Gastrocnemius medialis (tissue), 4 donors: ENCODE measurements around the gene NHLRC4. TPM values are rescaled to one million over a fixed set of nuclear protein-coding genes. Genes with fewer than 3 reads are reported as not detected.

Experiments
- ATAC-seq, 2 donors: fragments of 150-250 bp; one replicate each; pipeline ENCODE4 v1.9.1; 2016
- DNase-seq, 2 donors: peaks; one replicate each; pipeline ENCODE4 v3.0.0-alpha.2; 2019
- H3K27ac ChIP-seq, 4 donors: fragments of 200-600 bp; sonication (generic); 1 replicate in 1 of 4; 2 replicates in 3 of 4; pipeline ENCODE4 v1.5.1; 2016 to 2018; ENCODE audit warnings: mild to moderate bottlenecking in 2 of 4, moderate library complexity in 1 of 4
- H3K27me3 ChIP-seq, 3 donors: fragments of 200-600 bp; sonication (generic) in 2 of 3; 1 replicate in 1 of 3; 2 replicates in 2 of 3; pipeline versions ENCODE4 v1.5.1 to v1.6.0; 2016 to 2019; ENCODE audit warnings: mild to moderate bottlenecking in 1 of 3, moderate library complexity in 1 of 3
- H3K36me3 ChIP-seq, 2 donors: fragments of 200-600 bp; sonication (generic) in 1 of 2; one replicate each; pipeline ENCODE4 v1.5.1; 2017 to 2018
- H3K4me1 ChIP-seq, 2 donors: fragments of 200-600 bp; sonication (generic) in 1 of 2; one replicate each; pipeline ENCODE4 v1.5.1; 2016 to 2017; ENCODE audit warnings: mild to moderate bottlenecking in 2 of 2
- H3K4me3 ChIP-seq, 4 donors: fragments of 200-600 bp; sonication (generic) in 3 of 4; 1 replicate in 1 of 4; 2 replicates in 3 of 4; pipeline ENCODE4 v1.5.1; 2016 to 2019; ENCODE audit warnings: mild to moderate bottlenecking in 2 of 4
- H3K9me3 ChIP-seq, 3 donors: fragments of 200-600 bp; sonication (generic) in 2 of 3; 1 replicate in 1 of 3; 2 replicates in 2 of 3; pipeline ENCODE4 v1.5.1; 2016 to 2019
- CTCF ChIP-seq, 5 experiments: fragments of 450-650 bp in 3 of 5; fragments of 200-600 bp in 2 of 5; sonication (generic) in 2 of 5; IDR thresholded peaks in 4 of 5; conservative IDR thresholded peaks in 1 of 5; 1 replicate in 4 of 5; 2 replicates in 1 of 5; pipeline ENCODE4 v1.5.1; 2016 to 2019; ENCODE audit warnings: antibody characterized with exemption in 5 of 5, mild to moderate bottlenecking in 3 of 5, moderate library complexity in 3 of 5
- POLR2A ChIP-seq, 2 donors: fragments of 450-650 bp; IDR thresholded peaks; one replicate each; pipeline ENCODE4 v1.6.1; 2017; ENCODE audit warnings: antibody characterized with exemption in 2 of 2, mild to moderate bottlenecking in 2 of 2, moderate library complexity in 2 of 2
- in situ Hi-C, 4 donors: fragments of 200-750 bp; cut with MboI; loops; one replicate each; pipeline versions ENCODE4 v1.15.0 to v1.8.0; 2017; ENCODE audit warnings: low sequenced_read_pairs in 4 of 4
- intact Hi-C: fragments of 100-400 bp; cut with DNase I; formaldehyde crosslinking; loops from one replicate; pipeline ENCODE4 v1.15.1; 2023; ENCODE audit warnings: low total_unique reads
- total RNA-seq, 4 donors: library from RNA; depleted of rRNA; stranded (reverse); fragments of >200 nt; gene quantifications; one replicate each; pipeline versions ENCODE4 v1.1.0 to v1.2.3, GENCODE V29; 2016

Gene NHLRC4
- total RNA-seq, 4 donors from 2014 or later: 0.42 to 0.56 (median 0.48) TPM

- H3K36me3 ChIP-seq: peaks cover 0 to 14% of the 10 kb centered on the region in 2 donors
- no peaks in the 10 kb centered on the region for H3K4me1 ChIP-seq
- H3K27ac ChIP-seq: no peak overlapping the region
- H3K9me3 ChIP-seq: no peaks in the 10 kb centered on the region
- ATAC-seq: no peak
- intact Hi-C loops: no loop called here
- H3K4me3 ChIP-seq: no peak overlapping the region
- peaks cover 21 to 26% (median 26%) of the 10 kb centered on the region in 3 donors for H3K27me3 ChIP-seq
- in situ Hi-C loops: no loop called here
- no peak for TF ChIP-seq POLR2A (IDR thresholded peaks at IDR 0.05)
- no peak for TF ChIP-seq CTCF (IDR thresholded peaks at IDR 0.05 in 4 of 5, conservative IDR thresholded peaks at IDR 0.05 in 1 of 5)
- DNase-seq: no peak
These were observed 10.2 kb upstream of the NHLRC4 start for GRCh38 chr16:556474-557173.

GRCh38 chr16:557463-558297 is 9.1 kb upstream of the NHLRC4 start:
- Histone ChIP-seq H3K27ac (no peak overlapping the region), H3K9me3 (no peaks in the 10 kb centered on the region), H3K4me1 (no peaks in the 10 kb centered on the region), H3K4me3 (no peak overlapping the region), H3K36me3 (peaks cover 0 to 11% of the 10 kb centered on the region in 2 donors), H3K27me3 (peaks cover 26 to 33% (median 31%) of the 10 kb centered on the region in 3 donors)
- in situ Hi-C loops (no loop called here), intact Hi-C loops (no loop called here)
- DNase-seq: no peak
- no peak for TF ChIP-seq CTCF (IDR thresholded peaks at IDR 0.05 in 4 of 5, conservative IDR thresholded peaks at IDR 0.05 in 1 of 5)
- no peak for TF ChIP-seq POLR2A (IDR thresholded peaks at IDR 0.05)
- no peak for ATAC-seq

GRCh38 chr16:558298-559020 is 8.3 kb upstream of the NHLRC4 start:
- no peak for DNase-seq
- H3K4me1 ChIP-seq: no peaks in the 10 kb centered on the region
- no peak for ATAC-seq
- no peak overlapping the region for H3K27ac ChIP-seq
- intact Hi-C loops (no loop called here), in situ Hi-C loops (no loop called here)
- H3K27me3 ChIP-seq: peaks cover 26 to 33% (median 31%) of the 10 kb centered on the region in 3 donors
- no peaks in the 10 kb centered on the region for H3K9me3 ChIP-seq
- TF ChIP-seq POLR2A (IDR thresholded peaks at IDR 0.05) (no peak), CTCF (IDR thresholded peaks at IDR 0.05 in 4 of 5, conservative IDR thresholded peaks at IDR 0.05 in 1 of 5) (no peak)
- H3K4me3 ChIP-seq: no peak overlapping the region
- peaks cover 0 to 7% of the 10 kb centered on the region in 2 donors for H3K36me3 ChIP-seq

GRCh38 chr16:559021-559380 is 7.8 kb upstream of the NHLRC4 start:
- no peak for ATAC-seq
- peaks cover 26 to 33% (median 31%) of the 10 kb centered on the region in 3 donors for H3K27me3 ChIP-seq

More at GRCh38 chr16:559021-559380, 7.8 kb upstream of the NHLRC4 start:
- intact Hi-C loops: no loop called here
- TF ChIP-seq CTCF (IDR thresholded peaks at IDR 0.05 in 4 of 5, conservative IDR thresholded peaks at IDR 0.05 in 1 of 5): no peak
- no peak for TF ChIP-seq POLR2A (IDR thresholded peaks at IDR 0.05)
- no peak for DNase-seq
- H3K27ac ChIP-seq: no peak overlapping the region
- no peak overlapping the region for H3K4me3 ChIP-seq
- in situ Hi-C loops: no loop called here
- H3K4me1 ChIP-seq: no peaks in the 10 kb centered on the region
- peaks cover 0 to 2% of the 10 kb centered on the region in 2 donors for H3K36me3 ChIP-seq
- H3K9me3 ChIP-seq: no peaks in the 10 kb centered on the region
